H9 (cell line): Measurements from ENCODE around the gene SYNGR4. TPM values are rescaled to one million over a fixed set of nuclear protein-coding genes. Genes with fewer than 3 reads are reported as not detected.

ENCODE experiments used
- DNase-seq: peaks from one replicate; pipeline ENCODE4 v3.0.0-alpha.2; 2017
- H2AFZ ChIP-seq: one replicate; pipeline ENCODE4 v1.6.1; 2013; ENCODE audit warnings: mild to moderate bottlenecking, low read length, control low read depth, moderate library complexity
- H2AK5ac ChIP-seq: 2 replicates; pipeline ENCODE4 v1.6.1; 2013; ENCODE audit warnings: low read length, control low read depth, mixed read lengths; ENCODE audit not compliant: insufficient read length
- H2BK120ac ChIP-seq: one replicate; pipeline ENCODE4 v1.6.1; 2013; ENCODE audit warnings: low read depth, mild to moderate bottlenecking, low read length, control low read depth, inconsistent platforms; ENCODE audit not compliant: poor library complexity, severe bottlenecking
- H2BK12ac ChIP-seq: 2 replicates; pipeline ENCODE4 v1.6.1; 2013; ENCODE audit warnings: low read length, control low read depth, mixed read lengths, low read depth; ENCODE audit not compliant: insufficient read length
- H2BK15ac ChIP-seq: 2 replicates; pipeline ENCODE4 v1.6.1; 2013; ENCODE audit warnings: low read depth, low read length, control low read depth
- H2BK20ac ChIP-seq: one replicate; pipeline ENCODE4 v1.6.1; 2013; ENCODE audit warnings: low read depth, mild to moderate bottlenecking, low read length, control low read depth, inconsistent platforms; ENCODE audit not compliant: poor library complexity, severe bottlenecking
- H2BK5ac ChIP-seq: 2 replicates; pipeline ENCODE4 v1.6.1; 2013; ENCODE audit warnings: low read length, control low read depth, mixed read lengths; ENCODE audit not compliant: insufficient read length
- H3K14ac ChIP-seq: 2 replicates; pipeline ENCODE4 v1.6.1; 2013; ENCODE audit warnings: low read length, control low read depth; ENCODE audit not compliant: insufficient read depth
- H3K18ac ChIP-seq: 2 replicates; pipeline ENCODE4 v1.6.1; 2013; ENCODE audit warnings: low read depth, mild to moderate bottlenecking, mixed read lengths, low read length, control low read depth; ENCODE audit not compliant: insufficient read length
- H3K23ac ChIP-seq: 2 replicates; pipeline ENCODE4 v1.6.1; 2013; ENCODE audit warnings: low read length, control low read depth, mixed read lengths, low read depth; ENCODE audit not compliant: insufficient read length
- H3K23me2 ChIP-seq: 2 replicates; pipeline ENCODE4 v1.6.1; 2013; ENCODE audit warnings: low read depth, mild to moderate bottlenecking, mixed read lengths, low read length, control low read depth; ENCODE audit not compliant: insufficient read length, poor library complexity, severe bottlenecking
- H3K27ac ChIP-seq: 2 replicates; pipeline ENCODE4 v1.5.1; 2013; ENCODE audit warnings: low read length, control low read depth, mixed read lengths, low read depth; ENCODE audit not compliant: insufficient read length
- H3K27me3 ChIP-seq: 2 replicates; pipeline ENCODE4 v1.6.1; 2013; ENCODE audit warnings: low read length, control low read depth, inconsistent platforms; ENCODE audit not compliant: insufficient read depth
- H3K4ac ChIP-seq: 2 replicates; pipeline ENCODE4 v1.6.1; 2013; ENCODE audit warnings: low read depth, mild to moderate bottlenecking, control low read depth, inconsistent platforms, low read length, moderate library complexity
- H3K4me1 ChIP-seq: 2 replicates; pipeline ENCODE4 v1.6.1; 2013; ENCODE audit warnings: low read length, control low read depth, inconsistent platforms; ENCODE audit not compliant: insufficient read depth
- H3K4me2 ChIP-seq: 2 replicates; pipeline ENCODE4 v1.6.1; 2013; ENCODE audit warnings: low read length, control low read depth, mixed read lengths; ENCODE audit not compliant: insufficient read length, insufficient read depth
- H3K56ac ChIP-seq: 2 replicates; pipeline ENCODE4 v1.6.1; 2013; ENCODE audit warnings: low read depth, mild to moderate bottlenecking, mixed read lengths, low read length, control low read depth; ENCODE audit not compliant: insufficient read length
- H3K79me1 ChIP-seq: 2 replicates; pipeline ENCODE4 v1.6.1; 2013; ENCODE audit warnings: low read depth, mild to moderate bottlenecking, moderate library complexity, low read length, control low read depth, inconsistent platforms; ENCODE audit not compliant: insufficient read depth, poor library complexity, severe bottlenecking
- H3K79me2 ChIP-seq: 2 replicates; pipeline ENCODE4 v1.6.1; 2013; ENCODE audit warnings: low read length, control low read depth, inconsistent platforms; ENCODE audit not compliant: insufficient read depth
- H3K9ac ChIP-seq: 2 replicates; pipeline ENCODE4 v1.6.1; 2013; ENCODE audit warnings: low read length, control low read depth, mixed read lengths; ENCODE audit not compliant: insufficient read length; ENCODE audit errors: extremely low read depth
- H3K9me3 ChIP-seq: one replicate; pipeline ENCODE4 v1.6.1; 2013; ENCODE audit warnings: low read depth, low read length, inconsistent platforms; ENCODE audit not compliant: control insufficient read depth
- H3T11ph ChIP-seq: one replicate; pipeline ENCODE4 v1.6.1; 2013; ENCODE audit warnings: mild to moderate bottlenecking, low read length, control low read depth, inconsistent platforms
- H4K20me1 ChIP-seq: one replicate; pipeline ENCODE4 v1.6.1; 2013; ENCODE audit not compliant: control insufficient read depth, insufficient read length, insufficient read depth
- H4K5ac ChIP-seq: 2 replicates; pipeline ENCODE4 v1.6.1; 2013; ENCODE audit warnings: low read depth, mild to moderate bottlenecking, mixed read lengths, low read length, control low read depth; ENCODE audit not compliant: insufficient read length
- H4K8ac ChIP-seq: replicated peaks from 2 replicates; pipeline ENCODE4 v1.6.1; 2013; ENCODE audit warnings: low read length, control low read depth, mixed read lengths, low read depth; ENCODE audit not compliant: insufficient read length
- H4K91ac ChIP-seq: 2 replicates; pipeline ENCODE4 v1.6.1; 2013; ENCODE audit warnings: low read depth, mild to moderate bottlenecking, moderate library complexity, mixed read lengths, low read length, control low read depth; ENCODE audit not compliant: insufficient read length
- H3K27ac Mint-ChIP-seq, 3 experiments: 2 replicates in 2 of 3; 3 replicates in 1 of 3; pipeline ENCODE4 v1.8.0; 2020 to 2021; ENCODE audit warnings: mixed read lengths in 3 of 3, mild to moderate bottlenecking in 1 of 3, moderate library complexity in 1 of 3
- H3K27me3 Mint-ChIP-seq: 2 replicates; pipeline ENCODE4 v1.8.0; 2021; ENCODE audit warnings: low read depth, mild to moderate bottlenecking, moderate library complexity, mixed read lengths
- H3K36me3 Mint-ChIP-seq, 3 experiments: 2 replicates in 2 of 3; 3 replicates in 1 of 3; pipeline ENCODE4 v1.8.0; 2020 to 2021; ENCODE audit warnings: low read depth in 3 of 3, mixed read lengths in 3 of 3; ENCODE audit not compliant: insufficient read depth in 1 of 3
- H3K4me1 Mint-ChIP-seq, 2 experiments: 2 replicates each; pipeline ENCODE4 v1.8.0; 2020; ENCODE audit warnings: mixed read lengths in 2 of 2
- H3K4me3 Mint-ChIP-seq, 2 experiments: 2 replicates in 1 of 2; 3 replicates in 1 of 2; pipeline ENCODE4 v1.8.0; 2020 to 2021; ENCODE audit warnings: mild to moderate bottlenecking in 2 of 2, mixed read lengths in 2 of 2, moderate library complexity in 1 of 2
- H3K9me3 Mint-ChIP-seq, 2 experiments: 2 replicates in 1 of 2; 3 replicates in 1 of 2; pipeline ENCODE4 v1.8.0; 2020; ENCODE audit warnings: mild to moderate bottlenecking in 2 of 2, mixed read lengths in 2 of 2, moderate library complexity in 1 of 2
- WGBS: extraction: QIAGEN DNeasy Blood & Tissue Kit; methylation state at CpG from one replicate; pipeline ENCODE4 v1.1.7; 2013; ENCODE audit warnings: missing lambda C conversion rate, low lambda C conversion rate, mixed read lengths; ENCODE audit not compliant: insufficient read length; ENCODE audit errors: extremely low coverage; 5-methylcytosine and 5-hydroxymethylcytosine counted together
- total RNA-seq: library from RNA; stranded (reverse); gene quantifications from 2 replicates; pipeline ENCODE4 v1.2.1, GENCODE V29; 2021
- TF ChIP-seq, protein P1 (sequence below): fragments of 200-600 bp; sonication (generic); conservative IDR thresholded peaks from 3 replicates; pipeline ENCODE4 v1.8.0; 2021; ENCODE audit warnings: antibody characterized with exemption, mild to moderate bottlenecking

Gene SYNGR4
- total RNA-seq, 1 experiment from 2014 or later: 0.31 TPM

DNA sequence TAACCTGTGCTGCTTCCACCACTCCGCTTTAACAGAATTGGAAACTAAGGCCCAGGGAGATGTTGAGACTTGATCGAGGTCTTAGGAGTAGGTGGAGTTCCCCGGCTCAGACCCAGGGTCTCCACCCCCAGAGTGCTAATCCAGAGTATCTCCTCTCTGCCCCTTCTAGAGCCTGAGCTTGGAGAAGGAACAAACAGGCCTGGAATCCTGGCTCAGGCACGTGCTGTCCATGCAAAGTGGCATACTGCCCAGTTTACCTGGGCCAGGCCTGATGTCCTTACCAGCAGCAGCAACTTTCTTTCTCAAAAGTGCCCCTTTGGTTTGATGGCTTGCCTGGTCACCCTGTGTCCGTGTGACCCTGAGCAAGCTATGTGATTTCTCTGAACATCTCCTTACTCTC is 3.7 kb downstream of the SYNGR4 start:
- Histone ChIP-seq H4K8ac (no peak overlapping the region), H4K20me1 (no peaks in the 10 kb centered on the region), H3K27me3 (no peaks in the 10 kb centered on the region; the same call in 1 of the 2 replicates), H3K4ac (no peak overlapping the region), H2AK5ac (no peak overlapping the region), H3K18ac (no peak overlapping the region), H3K14ac (no peak overlapping the region), H3K79me1 (no peaks in the 10 kb centered on the region), H3K4me1 (no peaks in the 10 kb centered on the region; the same call in 1 of the 2 replicates), H2BK5ac (no peak overlapping the region), H3K23ac (no peak overlapping the region), H2BK20ac (no peak overlapping the region), H4K5ac (no peak overlapping the region), H3K56ac (no peak overlapping the region), H2BK120ac (no peak overlapping the region), H3K79me2 (0 out of 2 replicates have a peak, but pooled peaks cover 1% of the 10 kb centered on the region), H3K23me2 (peaks cover 5% of the 10 kb centered on the region), H3K27ac (no peak overlapping the region), H3K9ac (no peak overlapping the region), H2AFZ (no peak overlapping the region), H2BK15ac (no peak overlapping the region), H2BK12ac (no peak overlapping the region), H3K4me2 (no peak overlapping the region), H3T11ph (no peak overlapping the region), H3K9me3 (no peaks in the 10 kb centered on the region), H4K91ac (no peak overlapping the region)
- WGBS: no CpG with 5 or more reads among the region's 5 CpGs
- Mint-ChIP-seq H3K27me3 (peaks cover 28% of the 10 kb centered on the region), H3K36me3 (no peaks in the 10 kb centered on the region), H3K4me1 (peaks cover 5 to 16% of the 10 kb centered on the region in 2 experiments; a peak in 3 of 4 replicates), H3K9me3 (no peaks in the 10 kb centered on the region), H3K4me3 (no peak overlapping the region), H3K27ac (no peak overlapping the region)
- TF ChIP-seq, protein P1, sequence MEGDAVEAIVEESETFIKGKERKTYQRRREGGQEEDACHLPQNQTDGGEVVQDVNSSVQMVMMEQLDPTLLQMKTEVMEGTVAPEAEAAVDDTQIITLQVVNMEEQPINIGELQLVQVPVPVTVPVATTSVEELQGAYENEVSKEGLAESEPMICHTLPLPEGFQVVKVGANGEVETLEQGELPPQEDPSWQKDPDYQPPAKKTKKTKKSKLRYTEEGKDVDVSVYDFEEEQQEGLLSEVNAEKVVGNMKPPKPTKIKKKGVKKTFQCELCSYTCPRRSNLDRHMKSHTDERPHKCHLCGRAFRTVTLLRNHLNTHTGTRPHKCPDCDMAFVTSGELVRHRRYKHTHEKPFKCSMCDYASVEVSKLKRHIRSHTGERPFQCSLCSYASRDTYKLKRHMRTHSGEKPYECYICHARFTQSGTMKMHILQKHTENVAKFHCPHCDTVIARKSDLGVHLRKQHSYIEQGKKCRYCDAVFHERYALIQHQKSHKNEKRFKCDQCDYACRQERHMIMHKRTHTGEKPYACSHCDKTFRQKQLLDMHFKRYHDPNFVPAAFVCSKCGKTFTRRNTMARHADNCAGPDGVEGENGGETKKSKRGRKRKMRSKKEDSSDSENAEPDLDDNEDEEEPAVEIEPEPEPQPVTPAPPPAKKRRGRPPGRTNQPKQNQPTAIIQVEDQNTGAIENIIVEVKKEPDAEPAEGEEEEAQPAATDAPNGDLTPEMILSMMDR: no peak
- no peak for DNase-seq
